Upper lobe of left lung (tissue), 4 donors: ENCODE results near the gene NUTF2.

Experiments used
- POLR2A ChIP-seq, 4 donors: fragments of 450-650 bp; IDR thresholded peaks; one replicate each; pipeline ENCODE4 v1.5.1; 2016 to 2017; ENCODE audit warnings: antibody characterized with exemption in 4 of 4, mild to moderate bottlenecking in 2 of 4
- POLR2AphosphoS5 ChIP-seq, 2 donors: sonication (generic); formaldehyde crosslinking; IDR thresholded peaks; one replicate each; pipeline ENCODE4 v1.5.1; 2017; ENCODE audit warnings: antibody characterized with exemption in 2 of 2
- TF ChIP-seq, protein P1 (sequence below), 6 experiments: fragments of 450-650 bp in 4 of 6; fragments of 200-600 bp in 2 of 6; sonication (generic) in 2 of 6; IDR thresholded peaks; one replicate each; pipeline ENCODE4 v1.5.1; 2016 to 2019; ENCODE audit warnings: antibody characterized with exemption in 6 of 6

DNA sequence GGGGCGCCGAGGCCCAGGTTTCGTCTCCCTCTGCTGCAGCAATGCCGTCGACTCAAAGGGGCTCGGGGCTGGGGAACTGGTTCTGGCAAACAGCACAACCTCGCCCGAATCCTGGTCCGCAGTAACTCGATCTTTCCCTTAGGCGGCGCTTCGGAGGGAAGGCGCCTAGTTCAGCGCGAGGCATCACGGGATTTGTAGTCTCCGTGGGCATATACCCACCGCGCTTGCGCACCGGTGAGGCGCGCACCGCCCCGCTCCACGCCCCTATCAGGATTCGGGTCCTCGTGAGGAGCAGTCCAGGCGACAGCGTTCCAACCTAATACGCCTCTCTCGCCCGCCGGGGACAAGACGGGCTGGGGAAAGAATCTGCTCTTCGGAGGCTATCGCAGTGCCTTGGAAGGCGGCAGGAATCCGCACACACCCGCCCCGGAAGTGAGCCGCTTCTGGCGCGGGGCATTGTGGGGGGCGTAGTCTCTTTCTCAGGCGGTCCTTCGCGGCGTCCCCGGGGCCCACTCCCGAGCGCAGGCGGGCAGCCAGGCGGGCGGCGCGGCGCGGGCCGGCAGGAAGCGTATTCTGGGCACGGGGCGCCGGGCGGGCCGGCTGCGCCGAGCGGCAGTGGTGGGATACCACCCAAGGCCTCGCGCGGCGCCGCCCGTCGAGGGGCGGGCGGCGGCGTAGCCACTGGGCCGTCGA is 4.8 kb upstream of the NUTF2 start, which contains the start of gene THAP11:
- TF ChIP-seq, protein P1, sequence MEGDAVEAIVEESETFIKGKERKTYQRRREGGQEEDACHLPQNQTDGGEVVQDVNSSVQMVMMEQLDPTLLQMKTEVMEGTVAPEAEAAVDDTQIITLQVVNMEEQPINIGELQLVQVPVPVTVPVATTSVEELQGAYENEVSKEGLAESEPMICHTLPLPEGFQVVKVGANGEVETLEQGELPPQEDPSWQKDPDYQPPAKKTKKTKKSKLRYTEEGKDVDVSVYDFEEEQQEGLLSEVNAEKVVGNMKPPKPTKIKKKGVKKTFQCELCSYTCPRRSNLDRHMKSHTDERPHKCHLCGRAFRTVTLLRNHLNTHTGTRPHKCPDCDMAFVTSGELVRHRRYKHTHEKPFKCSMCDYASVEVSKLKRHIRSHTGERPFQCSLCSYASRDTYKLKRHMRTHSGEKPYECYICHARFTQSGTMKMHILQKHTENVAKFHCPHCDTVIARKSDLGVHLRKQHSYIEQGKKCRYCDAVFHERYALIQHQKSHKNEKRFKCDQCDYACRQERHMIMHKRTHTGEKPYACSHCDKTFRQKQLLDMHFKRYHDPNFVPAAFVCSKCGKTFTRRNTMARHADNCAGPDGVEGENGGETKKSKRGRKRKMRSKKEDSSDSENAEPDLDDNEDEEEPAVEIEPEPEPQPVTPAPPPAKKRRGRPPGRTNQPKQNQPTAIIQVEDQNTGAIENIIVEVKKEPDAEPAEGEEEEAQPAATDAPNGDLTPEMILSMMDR (IDR thresholded peaks at IDR 0.05), result peak; percentile 77 to 97 (median 94)
- TF ChIP-seq POLR2A (IDR thresholded peaks at IDR 0.05), result peak in 2 of 4 donors; percentile 74 to 78
- TF ChIP-seq POLR2AphosphoS5 (IDR thresholded peaks at IDR 0.05), result peak; percentile 55 to 65
